Ascending aorta (tissue), 2 donors: ENCODE results near the gene NAV2. TPM values are rescaled to one million over a fixed set of nuclear protein-coding genes. Genes with fewer than 3 reads are reported as not detected.

Experiments
- DNase-seq, 2 donors: peaks; one replicate each; pipeline ENCODE4 v3.0.0-alpha.2; 2019; ENCODE audit warnings: low spot score in 2 of 2
- H3K27ac ChIP-seq, 2 donors: fragments of 200-600 bp; sonication (generic); one replicate each; pipeline ENCODE4 v1.5.1; 2016 to 2017; ENCODE audit warnings: mild to moderate bottlenecking in 1 of 2
- H3K27me3 ChIP-seq: fragments of 200-600 bp; sonication (generic); one replicate; pipeline ENCODE4 v1.5.1; 2017
- H3K36me3 ChIP-seq, 2 donors: fragments of 200-600 bp; sonication (generic); one replicate each; pipeline ENCODE4 v1.5.1; 2016
- H3K4me1 ChIP-seq, 2 donors: fragments of 200-600 bp; sonication (generic); one replicate each; pipeline ENCODE4 v1.5.1; 2016 to 2017; ENCODE audit warnings: mild to moderate bottlenecking in 1 of 2
- H3K4me3 ChIP-seq, 2 donors: fragments of 200-600 bp; sonication (generic); one replicate each; pipeline ENCODE4 v1.5.1; 2016 to 2017; ENCODE audit warnings: mild to moderate bottlenecking in 1 of 2
- H3K9me3 ChIP-seq, 2 donors: fragments of 200-600 bp; sonication (generic); one replicate each; pipeline ENCODE4 v1.5.1; 2016
- intact Hi-C: fragments of 100-400 bp; cut with DNase I; formaldehyde crosslinking; loops from one replicate; pipeline ENCODE4 v1.15.1; 2023
- total RNA-seq: library from RNA; depleted of rRNA; stranded (reverse); fragments of >200 nt; gene quantifications from one replicate; pipeline ENCODE4 v1.1.0, GENCODE V29; 2016
- TF ChIP-seq, protein P1 (sequence below), 3 experiments: fragments of 200-600 bp in 2 of 3; fragments of 450-650 bp in 1 of 3; sonication (generic) in 2 of 3; IDR thresholded peaks; one replicate each; pipeline ENCODE4 v1.5.1; 2016 to 2019; ENCODE audit warnings: antibody characterized with exemption in 3 of 3, mild to moderate bottlenecking in 1 of 3, moderate library complexity in 1 of 3

Gene NAV2
- total RNA-seq, 1 donor from 2014 or later: 62.6 TPM

DNA sequence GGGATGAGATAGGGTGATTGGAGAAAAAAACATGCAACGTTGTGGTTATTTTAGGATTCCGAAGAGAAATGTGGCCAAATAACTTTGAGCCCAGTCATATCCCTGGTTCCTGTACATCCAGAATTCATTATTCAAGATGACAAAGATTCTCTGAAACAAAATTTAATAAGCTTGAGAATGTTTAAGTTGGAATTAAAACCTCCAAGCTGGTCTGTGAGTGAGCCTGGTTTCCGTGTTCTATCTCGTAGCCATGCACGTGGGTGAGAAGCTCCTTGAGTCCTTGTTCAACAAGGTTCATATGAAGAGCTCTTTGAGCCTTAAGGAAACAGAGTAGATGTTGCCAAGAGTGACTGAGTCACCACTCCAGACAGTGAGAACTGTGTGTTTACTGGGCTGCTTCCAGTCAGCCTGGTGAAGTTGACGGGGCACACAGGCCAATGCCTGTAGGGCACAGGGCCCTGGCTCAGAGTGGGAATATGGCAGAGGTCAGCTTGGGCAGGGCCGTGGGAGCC lies 206.5 kb downstream of the NAV2 start:
- Histone ChIP-seq H3K4me3 (no peak overlapping the region), H3K4me1 (peaks cover 31 to 54% of the 10 kb centered on the region in 2 donors), H3K27me3 (no peaks in the 10 kb centered on the region), H3K36me3 (peaks cover 15 to 24% of the 10 kb centered on the region in 2 donors), H3K9me3 (no peaks in the 10 kb centered on the region), H3K27ac (peak overlapping the region; percentile 70 to 80)
- peak; percentile 58 to 92 for DNase-seq
- intact Hi-C loops: loop anchor here (5.0 kb wide), 1 partner anchor 193 kb away; no protein-coding TSS in a partner anchor
- TF ChIP-seq, protein P1, sequence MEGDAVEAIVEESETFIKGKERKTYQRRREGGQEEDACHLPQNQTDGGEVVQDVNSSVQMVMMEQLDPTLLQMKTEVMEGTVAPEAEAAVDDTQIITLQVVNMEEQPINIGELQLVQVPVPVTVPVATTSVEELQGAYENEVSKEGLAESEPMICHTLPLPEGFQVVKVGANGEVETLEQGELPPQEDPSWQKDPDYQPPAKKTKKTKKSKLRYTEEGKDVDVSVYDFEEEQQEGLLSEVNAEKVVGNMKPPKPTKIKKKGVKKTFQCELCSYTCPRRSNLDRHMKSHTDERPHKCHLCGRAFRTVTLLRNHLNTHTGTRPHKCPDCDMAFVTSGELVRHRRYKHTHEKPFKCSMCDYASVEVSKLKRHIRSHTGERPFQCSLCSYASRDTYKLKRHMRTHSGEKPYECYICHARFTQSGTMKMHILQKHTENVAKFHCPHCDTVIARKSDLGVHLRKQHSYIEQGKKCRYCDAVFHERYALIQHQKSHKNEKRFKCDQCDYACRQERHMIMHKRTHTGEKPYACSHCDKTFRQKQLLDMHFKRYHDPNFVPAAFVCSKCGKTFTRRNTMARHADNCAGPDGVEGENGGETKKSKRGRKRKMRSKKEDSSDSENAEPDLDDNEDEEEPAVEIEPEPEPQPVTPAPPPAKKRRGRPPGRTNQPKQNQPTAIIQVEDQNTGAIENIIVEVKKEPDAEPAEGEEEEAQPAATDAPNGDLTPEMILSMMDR (IDR thresholded peaks at IDR 0.05): no peak

DNA sequence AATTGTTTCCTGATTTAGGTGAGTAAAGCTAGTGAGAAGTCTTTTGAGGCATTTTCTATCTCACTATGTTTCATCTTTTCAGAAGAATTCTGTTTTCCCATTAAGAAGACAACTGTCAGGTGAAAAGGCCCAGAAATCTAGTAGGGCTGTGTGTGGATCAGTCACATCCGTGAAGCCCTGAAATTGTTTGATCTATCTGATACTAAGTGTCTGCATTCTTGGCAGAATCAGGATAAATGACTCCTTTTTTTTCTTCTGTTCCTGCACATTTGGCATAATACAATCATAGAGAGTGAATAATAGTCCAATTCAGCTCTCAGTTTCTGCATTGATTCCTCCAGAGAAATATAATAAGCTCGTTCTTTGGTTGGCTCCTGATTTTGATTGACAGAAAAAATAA lies 208.3 kb downstream of the NAV2 start:
- TF ChIP-seq, protein P1 (IDR thresholded peaks at IDR 0.05): no peak
- H3K27ac ChIP-seq: peak overlapping the region; percentile 39 to 70
- intact Hi-C loops: no loop called here
- no peak for DNase-seq
- H3K36me3 ChIP-seq: peaks cover 9 to 12% of the 10 kb centered on the region in 2 donors
- H3K4me1 ChIP-seq: peaks cover 30 to 59% of the 10 kb centered on the region in 2 donors
- no peak overlapping the region for H3K4me3 ChIP-seq
- H3K9me3 ChIP-seq: no peaks in the 10 kb centered on the region
- H3K27me3 ChIP-seq: no peaks in the 10 kb centered on the region

DNA sequence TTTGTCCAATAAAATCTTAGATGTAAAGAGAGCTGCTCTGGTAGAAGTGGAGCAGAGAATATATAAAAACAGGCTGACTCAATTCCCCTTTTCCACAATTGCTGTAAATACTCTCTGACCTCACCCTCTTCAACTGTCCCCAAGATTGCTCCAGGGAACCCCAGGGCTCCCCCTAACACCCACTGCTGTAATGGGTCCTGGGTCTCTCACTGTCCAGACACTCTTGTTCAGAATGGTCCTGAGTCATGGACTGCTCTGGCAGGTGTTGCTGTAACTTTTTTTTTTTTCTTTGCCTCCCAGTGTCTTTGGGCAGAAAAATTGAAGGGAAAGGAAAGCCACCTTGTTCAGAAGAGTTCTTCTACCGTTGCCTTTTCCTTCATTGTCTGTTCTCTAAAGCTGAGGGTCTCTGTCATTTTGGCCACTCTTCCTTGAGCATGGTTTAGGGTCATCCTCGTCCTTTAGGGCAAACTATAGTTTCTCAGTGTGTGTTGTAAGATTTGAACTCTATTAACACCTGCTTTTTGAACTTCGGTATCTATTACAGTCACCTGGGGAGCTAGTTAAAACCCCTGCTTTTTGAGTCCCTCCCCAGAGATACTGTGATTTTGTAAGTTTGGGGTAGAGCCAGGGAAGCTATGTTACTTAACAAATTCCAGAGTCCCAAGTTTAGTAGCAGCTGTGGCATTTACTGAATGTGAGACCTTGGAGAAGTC lies 209.5 kb downstream of the NAV2 start:
- TF ChIP-seq, protein P1 (IDR thresholded peaks at IDR 0.05): no peak
- no peak for DNase-seq
- Histone ChIP-seq H3K27ac (peak overlapping the region; percentile 39 to 70), H3K4me1 (peaks cover 30 to 68% of the 10 kb centered on the region in 2 donors), H3K36me3 (peaks cover 3 to 5% of the 10 kb centered on the region in 2 donors), H3K9me3 (no peaks in the 10 kb centered on the region), H3K4me3 (no peak overlapping the region), H3K27me3 (no peaks in the 10 kb centered on the region)
- intact Hi-C loops: no loop called here

DNA sequence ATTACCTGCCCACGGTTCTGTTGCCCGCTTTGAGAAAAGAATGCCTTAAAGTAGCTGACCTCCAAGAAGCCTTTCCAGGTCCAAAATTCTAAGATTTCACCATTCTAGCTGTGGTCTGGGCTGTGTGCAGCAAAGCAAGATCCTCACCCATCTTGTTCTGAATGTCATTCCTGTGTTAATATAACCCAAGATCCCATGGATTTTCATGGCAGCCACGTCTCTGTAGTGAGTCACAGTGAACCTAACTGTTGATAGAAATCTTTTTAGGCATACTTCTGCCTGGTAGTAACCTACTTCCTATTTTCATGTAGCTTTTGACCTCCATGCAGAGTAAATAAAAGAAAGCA lies 210.0 kb downstream of the NAV2 start:
- H3K36me3 ChIP-seq: peaks cover 3% of the 10 kb centered on the region in 2 donors
- peak overlapping the region; percentile 39 to 70 for H3K27ac ChIP-seq
- TF ChIP-seq, protein P1 (IDR thresholded peaks at IDR 0.05): no peak
- H3K27me3 ChIP-seq: no peaks in the 10 kb centered on the region
- intact Hi-C loops: no loop called here
- H3K9me3 ChIP-seq: no peaks in the 10 kb centered on the region
- H3K4me3 ChIP-seq: no peak overlapping the region
- DNase-seq: no peak
- H3K4me1 ChIP-seq: peaks cover 30 to 67% of the 10 kb centered on the region in 2 donors

DNA sequence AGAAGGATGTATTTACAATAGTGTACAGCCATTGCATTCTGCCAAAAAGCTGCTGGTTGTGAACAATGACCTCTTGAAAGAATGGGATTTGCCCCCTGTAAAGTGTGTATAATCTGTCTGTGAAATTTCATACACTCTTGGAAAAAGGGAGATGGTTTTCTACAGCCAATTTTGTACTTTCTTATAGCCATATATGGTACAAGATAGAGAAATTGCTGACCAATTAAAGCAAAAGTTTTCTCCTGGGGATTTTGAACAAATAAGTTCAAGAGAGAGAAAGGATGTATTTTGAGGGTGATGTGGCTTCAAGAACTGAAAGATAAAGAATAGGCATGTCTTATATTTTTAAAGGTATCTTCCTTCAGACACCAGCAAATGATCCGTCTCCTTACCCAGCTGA lies 211.0 kb downstream of the NAV2 start:
- Histone ChIP-seq H3K4me3 (no peak overlapping the region), H3K4me1 (peaks cover 21 to 58% of the 10 kb centered on the region in 2 donors), H3K27me3 (no peaks in the 10 kb centered on the region), H3K36me3 (no peaks in the 10 kb centered on the region), H3K27ac (peak overlapping the region; percentile 13 to 70), H3K9me3 (no peaks in the 10 kb centered on the region)
- intact Hi-C loops: no loop called here
- TF ChIP-seq, protein P1 (IDR thresholded peaks at IDR 0.05): no peak
- no peak for DNase-seq
